ENCODE data around the gene OR5B17. TPM values are rescaled to one million over a fixed set of nuclear protein-coding genes. Genes with fewer than 3 reads are reported as not detected.

The OR5B17 gene
- total and polyA plus RNA-seq, 9 of the 15 experiments (the other 6 are each of a cell fraction or from before 2014, with no cell fraction given): not detected

DNA sequence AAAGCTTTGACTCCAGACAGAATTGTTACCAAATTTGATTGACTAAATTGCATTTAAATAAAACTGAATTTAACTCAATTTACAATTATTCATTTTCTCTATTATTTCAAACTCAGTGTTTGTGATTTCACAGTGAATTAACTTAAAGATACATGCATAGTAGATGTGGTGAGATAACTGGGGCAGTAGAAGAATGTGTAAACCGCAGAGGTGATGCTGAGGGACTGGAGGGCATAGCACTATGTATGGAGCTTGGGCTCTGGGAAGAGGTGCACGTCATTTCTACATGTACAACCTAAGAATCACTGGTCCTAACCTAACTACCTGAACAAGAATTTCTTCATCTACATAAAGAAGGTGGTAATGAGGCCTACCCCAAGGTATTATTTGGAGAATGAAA, 13.7 kb downstream of the OR5B17 start (continued):
- TF ChIP-seq KAT7 (CRISPR knock-in tag; IDR thresholded peaks at IDR 0.05; ENCODE audit: borderline replicate concordance): no peak
- no peak for TF ChIP-seq NFIC (IDR thresholded peaks at IDR 0.05)
- no peak for TF ChIP-seq POU5F1 (IDR thresholded peaks at IDR 0.05; ENCODE audit: borderline replicate concordance, low read depth, low read length, partially characterized antibody)
- TF ChIP-seq PCBP1 (IDR thresholded peaks at IDR 0.05; ENCODE audit: low read depth, low read length, poor library complexity, severe bottlenecking): no peak
- TF ChIP-seq, protein P1, sequence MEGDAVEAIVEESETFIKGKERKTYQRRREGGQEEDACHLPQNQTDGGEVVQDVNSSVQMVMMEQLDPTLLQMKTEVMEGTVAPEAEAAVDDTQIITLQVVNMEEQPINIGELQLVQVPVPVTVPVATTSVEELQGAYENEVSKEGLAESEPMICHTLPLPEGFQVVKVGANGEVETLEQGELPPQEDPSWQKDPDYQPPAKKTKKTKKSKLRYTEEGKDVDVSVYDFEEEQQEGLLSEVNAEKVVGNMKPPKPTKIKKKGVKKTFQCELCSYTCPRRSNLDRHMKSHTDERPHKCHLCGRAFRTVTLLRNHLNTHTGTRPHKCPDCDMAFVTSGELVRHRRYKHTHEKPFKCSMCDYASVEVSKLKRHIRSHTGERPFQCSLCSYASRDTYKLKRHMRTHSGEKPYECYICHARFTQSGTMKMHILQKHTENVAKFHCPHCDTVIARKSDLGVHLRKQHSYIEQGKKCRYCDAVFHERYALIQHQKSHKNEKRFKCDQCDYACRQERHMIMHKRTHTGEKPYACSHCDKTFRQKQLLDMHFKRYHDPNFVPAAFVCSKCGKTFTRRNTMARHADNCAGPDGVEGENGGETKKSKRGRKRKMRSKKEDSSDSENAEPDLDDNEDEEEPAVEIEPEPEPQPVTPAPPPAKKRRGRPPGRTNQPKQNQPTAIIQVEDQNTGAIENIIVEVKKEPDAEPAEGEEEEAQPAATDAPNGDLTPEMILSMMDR (IDR thresholded peaks at IDR 0.05 in 2 of 3, conservative IDR thresholded peaks at IDR 0.05 in 1 of 3; ENCODE audit: insufficient read depth in 2 of 3, low read depth in 1 of 3, low read length in 3 of 3): no peak
- TF ChIP-seq, protein P2, sequence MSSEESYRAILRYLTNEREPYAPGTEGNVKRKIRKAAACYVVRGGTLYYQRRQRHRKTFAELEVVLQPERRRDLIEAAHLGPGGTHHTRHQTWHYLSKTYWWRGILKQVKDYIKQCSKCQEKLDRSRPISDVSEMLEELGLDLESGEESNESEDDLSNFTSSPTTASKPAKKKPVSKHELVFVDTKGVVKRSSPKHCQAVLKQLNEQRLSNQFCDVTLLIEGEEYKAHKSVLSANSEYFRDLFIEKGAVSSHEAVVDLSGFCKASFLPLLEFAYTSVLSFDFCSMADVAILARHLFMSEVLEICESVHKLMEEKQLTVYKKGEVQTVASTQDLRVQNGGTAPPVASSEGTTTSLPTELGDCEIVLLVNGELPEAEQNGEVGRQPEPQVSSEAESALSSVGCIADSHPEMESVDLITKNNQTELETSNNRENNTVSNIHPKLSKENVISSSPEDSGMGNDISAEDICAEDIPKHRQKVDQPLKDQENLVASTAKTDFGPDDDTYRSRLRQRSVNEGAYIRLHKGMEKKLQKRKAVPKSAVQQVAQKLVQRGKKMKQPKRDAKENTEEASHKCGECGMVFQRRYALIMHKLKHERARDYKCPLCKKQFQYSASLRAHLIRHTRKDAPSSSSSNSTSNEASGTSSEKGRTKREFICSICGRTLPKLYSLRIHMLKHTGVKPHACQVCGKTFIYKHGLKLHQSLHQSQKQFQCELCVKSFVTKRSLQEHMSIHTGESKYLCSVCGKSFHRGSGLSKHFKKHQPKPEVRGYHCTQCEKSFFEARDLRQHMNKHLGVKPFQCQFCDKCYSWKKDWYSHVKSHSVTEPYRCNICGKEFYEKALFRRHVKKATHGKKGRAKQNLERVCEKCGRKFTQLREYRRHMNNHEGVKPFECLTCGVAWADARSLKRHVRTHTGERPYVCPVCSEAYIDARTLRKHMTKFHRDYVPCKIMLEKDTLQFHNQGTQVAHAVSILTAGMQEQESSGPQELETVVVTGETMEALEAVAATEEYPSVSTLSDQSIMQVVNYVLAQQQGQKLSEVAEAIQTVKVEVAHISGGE (CRISPR knock-in tag; IDR thresholded peaks at IDR 0.05): no peak
- no peak for TF ChIP-seq BRF1 (IDR thresholded peaks at IDR 0.05; ENCODE audit: borderline replicate concordance, extremely low read depth, insufficient read length)
- no peak for TF ChIP-seq ZC3H4 (CRISPR knock-in tag; IDR thresholded peaks at IDR 0.05; ENCODE audit: borderline replicate concordance)
- TF ChIP-seq SMAD2 (IDR thresholded peaks at IDR 0.05; ENCODE audit: low read depth, low read length): no peak

Data from K562 (cell line).